Activated CD4-positive, CD25-positive, alpha-beta regulatory T cell treated with anti-CD3 and anti-CD28 coated beads, Interleukin-2, amount 50 U/mL, for 24 hours (primary cell): ENCODE data around the gene SEMA6B.
A peak's percentile ranks its signal among the peaks of the same experiment; 100 is the strongest.
"Not testable (repeated sequence)": the region's sequence is repeated elsewhere in the genome, so short reads cannot be mapped to it uniquely, and the experiment has no call there.

ENCODE experiments used
- ATAC-seq, 2 donors: fragments of 150-1000 bp; cut with Tn5 transposase; one replicate each; pipeline ENCODE4 v1.10.0; 2021; ENCODE audit warnings: mild to moderate bottlenecking in 1 of 2, moderate library complexity in 1 of 2

SEMA6B gene

GRCh38 chr19:4542896-4543841, 16.3 kb downstream of the SEMA6B start:
- no peak for ATAC-seq

GRCh38 chr19:4541806-4542145, 17.7 kb downstream of the SEMA6B start:
- ATAC-seq = not testable (repeated sequence)

- no peak for ATAC-seq
These were observed 18.2 kb downstream of the SEMA6B start for GRCh38 chr19:4541114-4541805.

- ATAC-seq = peak; percentile 45 to 56
These were observed 19.5 kb downstream of the SEMA6B start, which contains the start of gene LRG1 for GRCh38 chr19:4539693-4540581. TSS of gene LRG1 (minus strand) at chr19:4540036. CDS start at chr19:4540013, 23 bp downstream.

GRCh38 chr19:4539169-4539692, 20.3 kb downstream of the SEMA6B start:
- no peak for ATAC-seq

GRCh38 chr19:4538601-4538954, 20.9 kb downstream of the SEMA6B start:
- ATAC-seq = no peak

GRCh38 chr19:4537953-4538600, 21.4 kb downstream of the SEMA6B start:
- no peak for ATAC-seq

GRCh38 chr19:4536798-4537197, 22.7 kb downstream of the SEMA6B start:
- no peak for ATAC-seq

- peak; percentile 50 to 67 for ATAC-seq
These were observed 24.4 kb downstream of the SEMA6B start, which contains the start of gene PLIN5 for GRCh38 chr19:4534836-4535658. TSS of gene PLIN5 (minus strand) at chr19:4535224. CDS start at chr19:4534074, 1,150 bp downstream.

- ATAC-seq = no peak
These were observed 25.6 kb downstream of the SEMA6B start for GRCh38 chr19:4533835-4534424.

- ATAC-seq = no peak
These were observed 26.1 kb downstream of the SEMA6B start for GRCh38 chr19:4533334-4533733.

GRCh38 chr19:4531562-4532165, 27.8 kb downstream of the SEMA6B start:
- ATAC-seq = peak in 1 of 2 donors; percentile 4

- no peak for ATAC-seq
These were observed 29.5 kb downstream of the SEMA6B start for GRCh38 chr19:4529924-4530522.

GRCh38 chr19:4528843-4529242, 30.6 kb downstream of the SEMA6B start:
- ATAC-seq = no peak

- ATAC-seq = not testable (repeated sequence)
These were observed 32.1 kb downstream of the SEMA6B start for GRCh38 chr19:4527377-4527776.

- ATAC-seq = no peak
These were observed 33.9 kb downstream of the SEMA6B start for GRCh38 chr19:4525563-4526002.

GRCh38 chr19:4524808-4525562, 34.5 kb downstream of the SEMA6B start:
- ATAC-seq = peak; percentile 58 to 80

- no peak for ATAC-seq
These were observed 36.0 kb downstream of the SEMA6B start for GRCh38 chr19:4523306-4524110.
